ENCODE results near the gene TBC1D5. TPM values are rescaled to one million over a fixed set of nuclear protein-coding genes. Genes with fewer than 3 reads are reported as not detected.
A peak's percentile ranks its signal among the peaks of the same experiment; 100 is the strongest.
"Not testable (repeated sequence)": the region's sequence is repeated elsewhere in the genome, so short reads cannot be mapped to it uniquely, and the experiment has no call there.

Gene TBC1D5, protein sequence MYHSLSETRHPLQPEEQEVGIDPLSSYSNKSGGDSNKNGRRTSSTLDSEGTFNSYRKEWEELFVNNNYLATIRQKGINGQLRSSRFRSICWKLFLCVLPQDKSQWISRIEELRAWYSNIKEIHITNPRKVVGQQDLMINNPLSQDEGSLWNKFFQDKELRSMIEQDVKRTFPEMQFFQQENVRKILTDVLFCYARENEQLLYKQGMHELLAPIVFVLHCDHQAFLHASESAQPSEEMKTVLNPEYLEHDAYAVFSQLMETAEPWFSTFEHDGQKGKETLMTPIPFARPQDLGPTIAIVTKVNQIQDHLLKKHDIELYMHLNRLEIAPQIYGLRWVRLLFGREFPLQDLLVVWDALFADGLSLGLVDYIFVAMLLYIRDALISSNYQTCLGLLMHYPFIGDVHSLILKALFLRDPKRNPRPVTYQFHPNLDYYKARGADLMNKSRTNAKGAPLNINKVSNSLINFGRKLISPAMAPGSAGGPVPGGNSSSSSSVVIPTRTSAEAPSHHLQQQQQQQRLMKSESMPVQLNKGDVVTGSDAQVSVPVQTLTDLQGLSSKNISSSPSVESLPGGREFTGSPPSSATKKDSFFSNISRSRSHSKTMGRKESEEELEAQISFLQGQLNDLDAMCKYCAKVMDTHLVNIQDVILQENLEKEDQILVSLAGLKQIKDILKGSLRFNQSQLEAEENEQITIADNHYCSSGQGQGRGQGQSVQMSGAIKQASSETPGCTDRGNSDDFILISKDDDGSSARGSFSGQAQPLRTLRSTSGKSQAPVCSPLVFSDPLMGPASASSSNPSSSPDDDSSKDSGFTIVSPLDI
- 10 to 100 TPM; 51.9 to 66.8 (median 60.1) TPM for total RNA-seq

DNA sequence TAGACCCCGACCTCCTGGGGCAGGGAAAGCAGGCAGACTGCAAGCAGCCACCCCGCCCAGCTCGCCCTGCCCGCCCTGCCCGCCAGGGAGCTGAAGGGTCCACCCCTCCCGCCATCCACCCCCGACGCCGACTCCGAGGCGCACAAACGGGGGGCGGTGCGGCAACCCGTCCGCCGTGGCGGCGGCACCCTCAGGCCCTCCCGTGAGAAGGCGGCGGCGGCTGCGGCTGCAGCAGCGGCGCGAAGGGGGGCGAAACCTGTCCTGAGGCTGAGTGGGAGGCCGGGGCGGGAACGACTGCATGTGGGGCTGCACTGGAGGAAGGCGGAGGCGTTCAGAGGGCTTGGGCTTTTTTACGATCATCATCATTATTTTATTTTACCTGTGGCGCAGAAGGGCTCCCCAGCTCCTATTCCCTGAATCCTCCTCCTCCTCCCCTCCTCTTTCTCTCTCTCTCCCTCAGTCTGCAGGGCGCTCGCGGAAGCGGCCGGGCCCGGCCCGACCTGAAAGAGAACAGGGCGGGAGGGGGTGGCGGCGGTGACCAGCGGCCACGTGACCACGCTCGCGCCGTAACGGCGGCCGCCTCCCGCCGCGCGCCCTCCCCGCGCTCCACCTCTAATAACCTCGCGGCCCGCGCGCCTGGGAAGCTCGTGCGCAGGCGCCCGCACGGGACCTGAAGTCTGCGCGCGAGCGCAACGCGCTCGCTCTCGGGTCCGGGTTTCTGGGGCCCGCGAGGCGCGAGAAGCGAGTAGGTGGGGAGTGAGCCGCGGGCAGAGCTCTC lies at the start of gene TBC1D5:
Gene TBC1D5, minus strand, starts transcription at position 530 of the 778 bp plus-strand sequence. CDS start 234,061 bp downstream, outside the sequence.
- intact Hi-C loops (cut with DNase I; ENCODE audit: low total_unique reads), result no loop called here
- TF ChIP-seq POLR2A (IDR thresholded peaks at IDR 0.05), result no peak
- TF ChIP-seq, protein P1, sequence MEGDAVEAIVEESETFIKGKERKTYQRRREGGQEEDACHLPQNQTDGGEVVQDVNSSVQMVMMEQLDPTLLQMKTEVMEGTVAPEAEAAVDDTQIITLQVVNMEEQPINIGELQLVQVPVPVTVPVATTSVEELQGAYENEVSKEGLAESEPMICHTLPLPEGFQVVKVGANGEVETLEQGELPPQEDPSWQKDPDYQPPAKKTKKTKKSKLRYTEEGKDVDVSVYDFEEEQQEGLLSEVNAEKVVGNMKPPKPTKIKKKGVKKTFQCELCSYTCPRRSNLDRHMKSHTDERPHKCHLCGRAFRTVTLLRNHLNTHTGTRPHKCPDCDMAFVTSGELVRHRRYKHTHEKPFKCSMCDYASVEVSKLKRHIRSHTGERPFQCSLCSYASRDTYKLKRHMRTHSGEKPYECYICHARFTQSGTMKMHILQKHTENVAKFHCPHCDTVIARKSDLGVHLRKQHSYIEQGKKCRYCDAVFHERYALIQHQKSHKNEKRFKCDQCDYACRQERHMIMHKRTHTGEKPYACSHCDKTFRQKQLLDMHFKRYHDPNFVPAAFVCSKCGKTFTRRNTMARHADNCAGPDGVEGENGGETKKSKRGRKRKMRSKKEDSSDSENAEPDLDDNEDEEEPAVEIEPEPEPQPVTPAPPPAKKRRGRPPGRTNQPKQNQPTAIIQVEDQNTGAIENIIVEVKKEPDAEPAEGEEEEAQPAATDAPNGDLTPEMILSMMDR (IDR thresholded peaks at IDR 0.05), result no peak
- H3K4me3 ChIP-seq (ENCODE audit: low read depth, poor library complexity, severe bottlenecking), result peak within 1 kb of the TSS; percentile 92
- peak; percentile 93 to 98 for DNase-seq (ENCODE audit: low spot score in 2 of 2)
- 0 to 1% methylated on average over 32 to 55 of the region's 86 CpGs for WGBS, 2 donors

DNA sequence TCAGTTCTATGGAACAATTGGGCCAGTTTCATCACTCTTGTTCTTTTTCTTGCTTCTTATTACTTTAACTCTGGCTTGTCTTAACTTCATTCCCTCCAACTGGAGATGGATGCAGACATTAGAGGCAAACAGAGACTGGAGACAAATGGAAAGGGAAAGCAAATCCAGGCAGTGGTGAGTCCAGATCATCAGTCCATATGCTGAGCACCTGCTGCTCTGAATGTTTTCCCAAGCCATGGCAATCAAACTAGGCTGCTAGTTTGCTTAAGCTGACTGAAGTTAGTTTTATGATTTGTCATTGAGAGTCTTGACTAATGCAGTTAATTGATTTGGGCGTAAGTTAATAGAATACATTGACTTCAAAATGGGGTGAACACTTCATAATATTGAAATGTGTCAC lies 41.0 kb upstream of the TBC1D5 start:
- WGBS, 2 donors, result 79 to 94% methylated on average over 1 of the region's 1 CpG
- intact Hi-C loops (cut with DNase I; ENCODE audit: low total_unique reads), result no loop called here
- no peak for TF ChIP-seq POLR2A (IDR thresholded peaks at IDR 0.05)
- TF ChIP-seq, protein P1 (IDR thresholded peaks at IDR 0.05), result no peak
- DNase-seq (ENCODE audit: low spot score in 2 of 2), result no peak
- no peak overlapping the region for H3K4me3 ChIP-seq (ENCODE audit: low read depth, poor library complexity, severe bottlenecking)

GRCh38 chr3:17782751-17783150 lies 40.3 kb upstream of the TBC1D5 start:
- WGBS, 2 donors, result 61 to 73% methylated on average over 2 of the region's 2 CpGs
- intact Hi-C loops (cut with DNase I; ENCODE audit: low total_unique reads), result no loop called here
- no peak overlapping the region for H3K4me3 ChIP-seq (ENCODE audit: low read depth, poor library complexity, severe bottlenecking)
- DNase-seq (ENCODE audit: low spot score in 2 of 2), result no peak
- no peak for TF ChIP-seq POLR2A (IDR thresholded peaks at IDR 0.05)
- TF ChIP-seq, protein P1 (IDR thresholded peaks at IDR 0.05), result no peak

DNA sequence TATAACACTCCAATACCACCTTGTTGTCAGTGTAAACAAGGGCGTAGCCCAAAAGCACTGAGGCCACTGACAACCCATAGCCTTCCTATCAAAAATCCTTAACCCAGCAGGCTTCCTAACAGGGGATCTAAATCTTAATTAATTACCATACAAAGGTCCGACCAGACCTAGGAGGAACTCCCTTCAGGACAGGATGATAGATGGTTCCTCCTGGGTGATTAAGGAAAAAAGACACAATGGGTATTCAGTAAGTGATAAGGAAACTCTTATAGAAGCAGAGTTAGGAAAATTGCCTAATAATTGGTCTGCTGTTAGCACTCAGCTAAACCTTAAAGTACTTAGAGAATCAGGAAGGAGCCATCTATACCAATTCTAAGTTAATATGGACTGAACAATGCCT lies 37.9 kb upstream of the TBC1D5 start:
- intact Hi-C loops (cut with DNase I; ENCODE audit: low total_unique reads); H3K4me3 ChIP-seq (ENCODE audit: low read depth, poor library complexity, severe bottlenecking); DNase-seq (ENCODE audit: low spot score in 2 of 2): not testable (repeated sequence)
- WGBS, 2 donors, result 61 to 68% methylated on average over 2 of the region's 2 CpGs

DNA sequence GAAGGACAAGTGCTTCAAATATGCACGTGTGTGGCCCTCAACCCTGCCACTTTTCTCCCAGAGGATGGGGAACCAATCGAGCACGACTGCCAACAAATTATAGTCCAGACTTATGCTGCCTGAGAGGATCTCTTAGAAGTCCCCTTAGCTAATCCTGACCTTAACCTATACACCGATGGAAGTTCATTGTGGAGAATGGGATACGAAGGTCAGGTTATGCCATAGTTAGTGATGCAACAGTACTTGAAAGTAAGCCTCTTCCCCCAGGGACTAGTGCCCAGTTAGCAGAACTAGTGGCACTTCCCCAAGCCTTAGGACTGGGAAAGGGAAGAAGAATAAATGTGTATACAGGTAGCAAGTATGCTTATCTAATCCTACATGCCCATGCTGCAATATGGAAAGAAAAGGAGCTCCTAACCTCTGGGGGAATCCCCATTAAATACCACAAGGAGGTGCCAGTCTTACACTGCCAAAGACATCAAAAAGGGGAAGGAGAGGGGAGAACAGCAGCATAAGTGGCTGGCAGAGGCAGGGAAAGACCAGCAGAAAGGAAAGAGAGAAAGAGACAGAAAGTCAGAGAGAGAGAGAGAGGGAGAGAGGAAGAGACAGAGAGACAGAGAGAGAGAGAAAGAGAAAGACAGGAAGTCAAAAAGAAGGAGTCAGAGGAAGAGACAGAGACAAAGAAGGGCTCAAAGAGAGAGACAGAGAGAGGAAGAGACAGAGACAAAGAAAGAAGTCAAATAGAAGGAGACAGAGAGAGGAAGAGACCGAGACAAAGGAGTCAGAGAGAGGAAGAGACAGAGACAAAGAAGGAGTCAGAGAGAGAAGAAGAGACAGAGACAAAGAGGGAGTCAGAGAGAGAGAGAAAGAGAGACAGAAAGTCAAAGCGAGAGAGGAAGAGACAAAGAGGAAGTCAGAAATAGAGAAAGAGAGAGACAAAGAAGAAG lies 37.1 kb upstream of the TBC1D5 start:
- DNase-seq (ENCODE audit: low spot score in 2 of 2); H3K4me3 ChIP-seq (ENCODE audit: low read depth, poor library complexity, severe bottlenecking); intact Hi-C loops (cut with DNase I; ENCODE audit: low total_unique reads): not testable (repeated sequence)
- 80 to 89% methylated on average over 7 of the region's 7 CpGs for WGBS, 2 donors

GRCh38 chr3:17777326-17777725 lies 34.9 kb upstream of the TBC1D5 start:
- DNase-seq (ENCODE audit: low spot score in 2 of 2), result not testable (repeated sequence)

More at GRCh38 chr3:17777326-17777725, 34.9 kb upstream of the TBC1D5 start:
- H3K4me3 ChIP-seq (ENCODE audit: low read depth, poor library complexity, severe bottlenecking); intact Hi-C loops (cut with DNase I; ENCODE audit: low total_unique reads): not testable (repeated sequence)
- WGBS, 2 donors, result 90 to 94% methylated on average over 6 of the region's 6 CpGs
